ENCODE data around the gene TUBGCP5.

The TUBGCP5 gene

GRCh38 chr15:23075927-23076326 is 36.6 kb upstream of the TUBGCP5 start:
- H3K79me2 ChIP-seq (ENCODE audit: control insufficient read depth, insufficient read depth, low read length), result no peaks in the 10 kb centered on the region
- no CpG with 5 or more reads among the region's 4 CpGs for WGBS (ENCODE audit: extremely low coverage, insufficient coverage, low lambda C conversion rate)
- no peak overlapping the region for H2AK5ac ChIP-seq (ENCODE audit: low read length)
- no peak overlapping the region for H3K9ac ChIP-seq (ENCODE audit: low read length)
- H3K27me3 ChIP-seq (ENCODE audit: insufficient read depth, low read length, poor library complexity), result no peaks in the 10 kb centered on the region
- H2BK15ac ChIP-seq (replicated peaks; ENCODE audit: low read depth), result no peak overlapping the region
- H3K36me3 ChIP-seq (ENCODE audit: control insufficient read depth, insufficient read depth, low read length), result no peaks in the 10 kb centered on the region
- H2BK120ac ChIP-seq (ENCODE audit: low read depth, low read length), result no peak overlapping the region
- no peak overlapping the region for H3K4ac ChIP-seq (ENCODE audit: low read depth, low read length)
- no peak overlapping the region for H3K4me3 ChIP-seq (ENCODE audit: low read length)
- H3K79me1 ChIP-seq (ENCODE audit: low read length), result no peaks in the 10 kb centered on the region
- no peaks in the 10 kb centered on the region for H3K4me1 ChIP-seq (ENCODE audit: control insufficient read depth, low read depth, low read length)
- no peak overlapping the region for H3K27ac ChIP-seq (ENCODE audit: low read depth, low read length)
- H3K18ac ChIP-seq (ENCODE audit: low read length), result no peak overlapping the region
- no peak overlapping the region for H3K4me2 ChIP-seq (ENCODE audit: low read length)
- no peak overlapping the region for H3K56ac ChIP-seq (ENCODE audit: low read length)
- H4K8ac ChIP-seq (ENCODE audit: low read depth, low read length), result no peak overlapping the region
- no peak overlapping the region for H4K5ac ChIP-seq (ENCODE audit: low read length)
- no peak for DNase-seq
- H2BK5ac ChIP-seq (ENCODE audit: low read length), result no peak overlapping the region
- no peak overlapping the region for H3K23ac ChIP-seq (ENCODE audit: low read length)

GRCh38 chr15:23074684-23075083 is 35.3 kb upstream of the TUBGCP5 start:
- no peak overlapping the region for H2BK120ac ChIP-seq (ENCODE audit: low read depth, low read length)
- H4K5ac ChIP-seq (ENCODE audit: low read length), result no peak overlapping the region
- no peak overlapping the region for H3K4ac ChIP-seq (ENCODE audit: low read depth, low read length)
- no peak overlapping the region for H3K9ac ChIP-seq (ENCODE audit: low read length)
- H3K79me1 ChIP-seq (ENCODE audit: low read length), result no peaks in the 10 kb centered on the region
- no peak overlapping the region for H3K56ac ChIP-seq (ENCODE audit: low read length)
- WGBS (ENCODE audit: extremely low coverage, insufficient coverage, low lambda C conversion rate), result no CpG with 5 or more reads among the region's 1 CpG
- H2BK15ac ChIP-seq (replicated peaks; ENCODE audit: low read depth), result no peak overlapping the region
- no peak for DNase-seq
- H3K79me2 ChIP-seq (ENCODE audit: control insufficient read depth, insufficient read depth, low read length), result no peaks in the 10 kb centered on the region
- H3K4me2 ChIP-seq (ENCODE audit: low read length), result no peak overlapping the region
- no peak overlapping the region for H3K18ac ChIP-seq (ENCODE audit: low read length)
- no peak overlapping the region for H2BK5ac ChIP-seq (ENCODE audit: low read length)
- H3K36me3 ChIP-seq (ENCODE audit: control insufficient read depth, insufficient read depth, low read length), result no peaks in the 10 kb centered on the region
- H3K4me1 ChIP-seq (ENCODE audit: control insufficient read depth, low read depth, low read length), result no peaks in the 10 kb centered on the region
- H3K27ac ChIP-seq (ENCODE audit: low read depth, low read length), result no peak overlapping the region
- H2AK5ac ChIP-seq (ENCODE audit: low read length), result no peak overlapping the region
- no peaks in the 10 kb centered on the region for H3K27me3 ChIP-seq (ENCODE audit: insufficient read depth, low read length, poor library complexity)
- H4K8ac ChIP-seq (ENCODE audit: low read depth, low read length), result no peak overlapping the region
- H3K23ac ChIP-seq (ENCODE audit: low read length), result no peak overlapping the region
- H3K4me3 ChIP-seq (ENCODE audit: low read length), result no peak overlapping the region

GRCh38 chr15:23073890-23074646 is 34.7 kb upstream of the TUBGCP5 start:
- Histone ChIP-seq H3K79me1 (ENCODE audit: low read length) (no peaks in the 10 kb centered on the region), H3K18ac (ENCODE audit: low read length) (no peak overlapping the region), H2BK15ac (replicated peaks; ENCODE audit: low read depth) (no peak overlapping the region), H3K27ac (ENCODE audit: low read depth, low read length) (no peak overlapping the region), H4K8ac (ENCODE audit: low read depth, low read length) (no peak overlapping the region), H2BK5ac (ENCODE audit: low read length) (no peak overlapping the region), H3K23ac (ENCODE audit: low read length) (no peak overlapping the region), H3K4me2 (ENCODE audit: low read length) (no peak overlapping the region), H3K27me3 (ENCODE audit: insufficient read depth, low read length, poor library complexity) (no peaks in the 10 kb centered on the region), H3K4me3 (ENCODE audit: low read length) (no peak overlapping the region), H4K5ac (ENCODE audit: low read length) (no peak overlapping the region), H3K79me2 (ENCODE audit: control insufficient read depth, insufficient read depth, low read length) (no peaks in the 10 kb centered on the region), H3K4me1 (ENCODE audit: control insufficient read depth, low read depth, low read length) (no peaks in the 10 kb centered on the region), H2BK120ac (ENCODE audit: low read depth, low read length) (no peak overlapping the region), H3K4ac (ENCODE audit: low read depth, low read length) (no peak overlapping the region), H3K36me3 (ENCODE audit: control insufficient read depth, insufficient read depth, low read length) (no peaks in the 10 kb centered on the region), H3K56ac (ENCODE audit: low read length) (no peak overlapping the region), H2AK5ac (ENCODE audit: low read length) (no peak overlapping the region), H3K9ac (ENCODE audit: low read length) (no peak overlapping the region)
- DNase-seq, result no peak
- WGBS (ENCODE audit: extremely low coverage, insufficient coverage, low lambda C conversion rate), result no CpG with 5 or more reads among the region's 24 CpGs

GRCh38 chr15:23072633-23073032 is 33.3 kb upstream of the TUBGCP5 start:
- WGBS (ENCODE audit: extremely low coverage, insufficient coverage, low lambda C conversion rate), result no CpG with 5 or more reads among the region's 1 CpG
- no peak overlapping the region for H2BK120ac ChIP-seq (ENCODE audit: low read depth, low read length)

DNA sequence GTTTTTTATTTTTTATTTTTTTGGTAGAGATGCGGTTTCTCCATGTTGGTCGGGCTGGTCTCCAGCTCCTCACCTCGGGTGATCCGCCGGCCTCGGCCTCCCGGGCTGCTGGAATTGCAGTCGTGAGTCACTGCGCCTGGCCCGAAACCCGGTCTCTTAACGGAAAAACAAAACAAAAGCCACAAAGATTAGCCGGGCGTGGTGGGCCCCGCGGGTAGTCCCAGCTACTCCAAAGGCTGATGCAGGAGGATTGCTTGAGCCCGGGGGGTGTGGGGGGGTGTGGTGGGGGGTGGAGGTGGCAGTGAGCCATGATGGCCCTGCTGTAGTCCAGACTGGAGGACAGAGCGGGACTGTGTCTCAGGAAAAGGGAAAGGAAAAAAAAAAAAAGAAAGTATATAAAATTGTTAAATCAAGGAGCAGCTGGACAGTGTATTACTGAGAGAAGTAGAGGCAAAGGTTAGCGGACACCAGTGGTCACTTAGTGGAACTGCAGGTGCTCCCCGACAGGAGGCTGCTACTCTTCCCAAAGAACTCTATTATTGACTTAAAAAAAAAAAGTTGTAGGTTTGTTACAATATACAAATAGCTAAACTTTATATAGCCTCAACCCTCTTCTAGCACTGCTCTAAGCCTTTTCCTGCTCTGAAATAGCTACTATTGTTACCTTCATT is 30.3 kb upstream of the TUBGCP5 start:
- no peak overlapping the region for H3K56ac ChIP-seq (ENCODE audit: low read length)
- H3K18ac ChIP-seq (ENCODE audit: low read length), result no peak overlapping the region
- no peak overlapping the region for H3K4me3 ChIP-seq (ENCODE audit: low read length)
- H3K9ac ChIP-seq (ENCODE audit: low read length), result no peak overlapping the region
- no peak overlapping the region for H3K4me2 ChIP-seq (ENCODE audit: low read length)
- no peak overlapping the region for H4K5ac ChIP-seq (ENCODE audit: low read length)
- no peaks in the 10 kb centered on the region for H3K79me1 ChIP-seq (ENCODE audit: low read length)
- no peak overlapping the region for H3K23ac ChIP-seq (ENCODE audit: low read length)
- no peaks in the 10 kb centered on the region for H3K79me2 ChIP-seq (ENCODE audit: control insufficient read depth, insufficient read depth, low read length)
- WGBS (ENCODE audit: extremely low coverage, insufficient coverage, low lambda C conversion rate), result no CpG with 5 or more reads among the region's 20 CpGs
- H3K36me3 ChIP-seq (ENCODE audit: control insufficient read depth, insufficient read depth, low read length), result no peaks in the 10 kb centered on the region
- DNase-seq, result peak; percentile 11
- no peak overlapping the region for H4K8ac ChIP-seq (ENCODE audit: low read depth, low read length)
- no peaks in the 10 kb centered on the region for H3K4me1 ChIP-seq (ENCODE audit: control insufficient read depth, low read depth, low read length)
- no peak overlapping the region for H3K27ac ChIP-seq (ENCODE audit: low read depth, low read length)
- no peak overlapping the region for H2BK5ac ChIP-seq (ENCODE audit: low read length)
- H2AK5ac ChIP-seq (ENCODE audit: low read length), result no peak overlapping the region
- H3K4ac ChIP-seq (ENCODE audit: low read depth, low read length), result no peak overlapping the region
- H2BK15ac ChIP-seq (replicated peaks; ENCODE audit: low read depth), result no peak overlapping the region
- no peak overlapping the region for H2BK120ac ChIP-seq (ENCODE audit: low read depth, low read length)
- no peaks in the 10 kb centered on the region for H3K27me3 ChIP-seq (ENCODE audit: insufficient read depth, low read length, poor library complexity)

More at GRCh38 chr15:23072633-23073032, 33.3 kb upstream of the TUBGCP5 start:
- no peaks in the 10 kb centered on the region for H3K79me1 ChIP-seq (ENCODE audit: low read length)
- no peak overlapping the region for H3K4me3 ChIP-seq (ENCODE audit: low read length)
- no peak overlapping the region for H4K5ac ChIP-seq (ENCODE audit: low read length)
- no peaks in the 10 kb centered on the region for H3K27me3 ChIP-seq (ENCODE audit: insufficient read depth, low read length, poor library complexity)
- H2BK5ac ChIP-seq (ENCODE audit: low read length), result no peak overlapping the region
- no peak overlapping the region for H2BK15ac ChIP-seq (replicated peaks; ENCODE audit: low read depth)
- no peak overlapping the region for H3K27ac ChIP-seq (ENCODE audit: low read depth, low read length)
- H2AK5ac ChIP-seq (ENCODE audit: low read length), result no peak overlapping the region
- no peak overlapping the region for H4K8ac ChIP-seq (ENCODE audit: low read depth, low read length)
- no peaks in the 10 kb centered on the region for H3K79me2 ChIP-seq (ENCODE audit: control insufficient read depth, insufficient read depth, low read length)
- H3K4me1 ChIP-seq (ENCODE audit: control insufficient read depth, low read depth, low read length), result no peaks in the 10 kb centered on the region
- no peak overlapping the region for H3K4ac ChIP-seq (ENCODE audit: low read depth, low read length)
- H3K56ac ChIP-seq (ENCODE audit: low read length), result no peak overlapping the region
- peak; percentile 6 for DNase-seq
- no peak overlapping the region for H3K9ac ChIP-seq (ENCODE audit: low read length)
- H3K18ac ChIP-seq (ENCODE audit: low read length), result no peak overlapping the region
- H3K36me3 ChIP-seq (ENCODE audit: control insufficient read depth, insufficient read depth, low read length), result no peaks in the 10 kb centered on the region
- H3K23ac ChIP-seq (ENCODE audit: low read length), result no peak overlapping the region
- no peak overlapping the region for H3K4me2 ChIP-seq (ENCODE audit: low read length)

Data from mesendoderm (in vitro differentiated cells).